GM19023 (cell line): ENCODE measurements around the gene HBEGF.

Experiments used
- ATAC-seq: cut with Tn5 transposase; IDR thresholded peaks from one replicate; pipeline ENCODE4 v1.9.1; 2021; ENCODE audit warnings: mild to moderate bottlenecking, moderate library complexity; ENCODE audit not compliant: unreplicated experiment

HBEGF gene

GRCh38 chr5:140305471-140305870, 40.9 kb downstream of the HBEGF start:
- ATAC-seq, result no peak

- no peak for ATAC-seq
Observed at GRCh38 chr5:140303966-140304365, 42.4 kb downstream of the HBEGF start.

DNA sequence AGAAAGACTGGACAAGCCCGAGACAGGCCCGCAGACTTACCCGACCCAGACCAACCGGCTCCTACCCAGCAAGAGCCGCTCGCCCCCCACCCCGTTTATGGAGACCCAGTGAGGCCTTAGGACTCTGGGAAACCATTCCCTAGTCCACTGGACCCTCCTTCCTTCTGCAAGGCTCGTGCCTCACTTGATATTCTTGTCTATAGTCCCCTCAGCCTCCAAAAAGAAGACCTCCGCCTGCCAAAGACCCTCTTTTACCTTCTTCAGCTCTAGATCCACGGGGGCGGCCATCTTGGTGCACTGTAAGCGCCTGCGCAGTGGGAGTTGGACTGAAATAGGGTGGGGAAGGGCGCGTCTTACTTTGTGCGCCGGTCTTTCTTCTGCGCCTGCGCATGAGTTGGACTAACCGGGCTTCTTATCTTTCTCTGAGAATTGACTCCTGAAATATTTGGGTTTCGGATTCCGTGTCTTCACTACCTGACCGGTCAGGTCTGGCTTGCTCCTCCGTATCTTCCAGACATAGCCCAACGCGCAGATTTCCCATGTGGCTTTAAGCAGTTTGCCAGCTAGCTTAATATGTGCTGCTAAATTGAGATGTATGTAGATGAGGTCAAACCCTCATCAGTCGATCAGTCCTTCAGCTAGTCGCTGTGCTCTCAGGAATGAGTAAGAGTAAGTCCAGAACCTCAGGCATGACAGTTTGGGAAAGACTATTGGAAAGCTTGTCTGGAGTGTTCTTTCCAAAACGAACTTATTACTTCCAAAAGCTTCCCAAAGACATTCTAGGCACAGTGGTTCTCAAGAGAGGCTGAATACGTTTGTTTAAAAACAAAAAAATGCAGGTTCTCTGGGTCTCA, 43.4 kb downstream of the HBEGF start, which contains the start of gene PFDN1:
Gene PFDN1 (minus strand): TSS at position 316 of the 854 bp plus-strand sequence. CDS start 28 bp downstream, at position 288.
- ATAC-seq, result peak; percentile 97

DNA sequence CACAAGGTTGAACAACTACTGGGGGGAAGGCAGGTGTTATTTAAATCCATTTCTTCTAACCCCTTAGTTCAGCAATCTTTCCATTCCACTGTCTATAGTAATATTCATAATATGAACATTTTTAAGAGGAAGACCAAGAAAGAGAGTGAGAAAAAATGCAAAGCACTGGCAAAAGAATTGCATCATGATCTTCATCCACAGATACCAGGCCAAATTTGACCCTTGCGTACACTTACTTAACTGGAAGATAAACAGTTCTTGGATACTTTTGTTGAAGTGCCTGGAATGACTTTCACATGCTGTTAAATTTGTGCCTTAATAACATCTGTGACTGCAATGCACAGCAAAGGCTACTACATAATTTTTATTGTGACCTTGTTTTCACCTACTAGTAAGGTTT, 45.3 kb downstream of the HBEGF start:
- ATAC-seq, result no peak

- ATAC-seq, result no peak
Observed at GRCh38 chr5:140299056-140299455, 47.3 kb downstream of the HBEGF start.

GRCh38 chr5:140298183-140298601, 48.2 kb downstream of the HBEGF start:
- no peak for ATAC-seq

GRCh38 chr5:140297283-140297682, 49.1 kb downstream of the HBEGF start:
- ATAC-seq, result no peak

DNA sequence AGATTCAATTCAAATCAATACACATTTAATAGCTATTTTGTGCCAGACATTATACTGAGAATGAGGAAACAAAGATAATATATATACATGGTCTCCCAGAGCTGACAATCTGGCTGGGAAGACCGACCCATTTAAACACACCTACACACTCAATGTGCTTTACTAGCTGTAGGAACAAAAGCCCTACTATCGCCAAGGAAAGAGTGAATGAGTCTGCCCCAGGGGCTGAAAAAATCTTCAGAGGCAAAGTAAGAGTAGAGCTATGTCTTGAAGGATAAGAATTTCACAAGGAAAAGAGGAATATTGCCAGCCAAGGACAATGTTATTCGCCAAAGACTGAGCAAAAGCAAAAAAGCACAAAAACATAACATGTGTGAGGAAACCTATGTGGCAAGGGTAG, 50.1 kb downstream of the HBEGF start:
- ATAC-seq, result no peak

DNA sequence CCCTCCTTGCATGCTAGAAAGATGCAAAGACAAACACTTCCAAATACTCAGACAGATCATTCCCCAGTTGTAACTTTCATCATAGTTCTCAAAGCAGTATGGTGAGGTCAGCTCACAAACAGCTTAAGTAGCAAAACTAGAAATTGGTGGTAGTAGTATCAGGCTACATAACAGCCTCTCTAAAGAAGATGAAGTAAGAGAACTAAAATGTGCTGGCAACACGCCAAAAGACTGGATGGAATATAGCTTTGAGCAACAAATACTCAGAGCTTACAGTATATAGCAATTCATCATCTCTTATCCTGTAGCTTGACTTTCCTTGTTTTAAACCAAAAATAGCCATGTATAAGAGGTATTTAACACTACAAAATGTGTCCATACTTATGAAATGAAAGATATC, 51.0 kb downstream of the HBEGF start:
- ATAC-seq, result no peak

DNA sequence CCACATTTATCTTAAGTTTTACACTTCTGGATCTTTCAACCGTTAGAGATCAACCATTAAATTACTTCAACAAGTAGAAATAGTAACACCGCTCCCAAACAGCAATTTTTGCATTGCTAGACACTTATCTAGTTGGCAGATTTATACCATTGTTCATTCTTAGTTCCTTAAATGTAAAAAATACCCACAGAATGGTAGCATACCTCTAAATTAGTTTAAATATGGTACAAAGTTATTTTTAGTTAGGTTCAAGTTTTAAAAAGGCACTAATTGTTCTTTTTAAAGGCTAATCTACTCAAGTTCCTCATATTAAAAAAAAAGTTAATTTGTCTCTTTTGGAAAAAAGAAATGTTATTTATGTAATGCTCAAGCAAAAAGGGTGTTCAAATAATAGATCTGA, 51.6 kb downstream of the HBEGF start:
- ATAC-seq, result no peak

DNA sequence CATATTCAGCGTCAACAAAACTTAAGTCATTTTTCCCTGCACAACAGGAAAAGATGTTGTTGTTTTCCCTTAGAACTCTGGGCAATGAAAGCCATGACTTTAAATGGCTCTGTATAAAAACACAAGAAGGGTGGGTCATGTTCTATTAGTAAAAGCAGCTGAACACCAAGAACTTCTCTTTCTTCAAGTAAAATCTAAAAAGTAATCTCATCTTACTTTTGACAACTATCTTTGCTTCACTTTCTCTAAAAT, 52.6 kb downstream of the HBEGF start:
- ATAC-seq, result no peak

DNA sequence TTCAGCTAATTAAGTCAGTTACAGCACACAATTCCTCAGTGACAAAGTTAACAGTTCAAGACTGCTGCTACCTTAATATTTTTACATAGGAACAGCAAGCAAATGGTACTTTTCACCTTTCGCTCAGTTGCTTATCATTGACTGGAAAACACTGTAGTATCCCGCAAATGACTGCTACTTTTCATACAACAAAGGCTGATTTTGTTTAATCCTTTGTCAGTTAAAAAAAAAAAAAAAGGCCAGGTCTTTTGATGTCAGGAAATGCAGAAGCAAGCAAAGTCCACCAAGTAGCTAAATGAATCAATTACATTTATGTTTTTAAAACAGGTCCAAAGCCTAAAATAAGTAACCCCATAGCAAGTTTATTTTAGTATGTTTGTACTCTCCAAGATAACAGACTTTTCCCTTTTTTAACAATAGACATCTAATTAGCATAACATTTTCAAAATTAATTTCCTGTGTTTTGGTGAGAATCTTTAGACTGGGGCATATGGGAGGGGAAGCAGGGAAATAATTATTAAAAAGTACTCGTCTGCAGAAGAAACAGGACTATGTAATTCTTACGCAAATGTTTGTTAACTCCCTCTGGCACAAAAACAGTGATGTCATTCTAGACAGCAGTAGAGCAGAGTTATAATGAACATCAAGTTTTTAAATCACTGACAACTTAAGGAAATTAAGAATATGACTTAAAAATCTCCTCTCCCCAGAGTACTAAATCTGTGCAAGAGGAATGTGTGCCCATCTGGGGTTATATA, 53.1 kb downstream of the HBEGF start:
- ATAC-seq, result no peak

- ATAC-seq, result no peak
Observed at GRCh38 chr5:140292212-140293036, 54.0 kb downstream of the HBEGF start.

- no peak for ATAC-seq
Observed at GRCh38 chr5:140287801-140288521, 58.4 kb downstream of the HBEGF start.

- ATAC-seq, result no peak
Observed at GRCh38 chr5:140286424-140286823, 60.0 kb downstream of the HBEGF start.

GRCh38 chr5:140284013-140284412, 62.4 kb downstream of the HBEGF start:
- no peak for ATAC-seq
